Transverse colon (tissue), 3 donors: ENCODE measurements around the gene TSACC.

Experiments used
- CTCF ChIP-seq, 5 experiments: fragments of 200-600 bp in 3 of 5; fragments of 450-650 bp in 2 of 5; sonication (generic) in 3 of 5; IDR thresholded peaks; 1 replicate in 2 of 5; 2 replicates in 3 of 5; pipeline ENCODE4 v1.5.1; 2016 to 2017; ENCODE audit warnings: antibody characterized with exemption in 5 of 5, inconsistent platforms in 3 of 5, mild to moderate bottlenecking in 2 of 5, moderate library complexity in 1 of 5
- POLR2A ChIP-seq: fragments of 450-650 bp; IDR thresholded peaks from one replicate; pipeline ENCODE4 v1.6.1; 2016; ENCODE audit warnings: antibody characterized with exemption, mild to moderate bottlenecking, moderate library complexity

- TF ChIP-seq CTCF (IDR thresholded peaks at IDR 0.05), result no peak
- no peak for TF ChIP-seq POLR2A
Measured at GRCh38 chr1:156303241-156303640, 35.1 kb upstream of the TSACC start.
